DND-41 (cell line): ENCODE measurements around the gene COG5.

Experiments used
- EZH2 ChIP-seq: IDR thresholded peaks from 3 replicates; pipeline ENCODE4 v1.6.1; 2012; ENCODE audit warnings: borderline replicate concordance, low read depth, mild to moderate bottlenecking, moderate library complexity, low read length, inconsistent platforms; ENCODE audit not compliant: severe bottlenecking
- TF ChIP-seq, protein P1 (sequence below): IDR thresholded peaks from 2 replicates; pipeline ENCODE4 v1.5.1; 2012; ENCODE audit warnings: borderline replicate concordance, low read length, moderate library complexity, mild to moderate bottlenecking; ENCODE audit not compliant: poor library complexity, severe bottlenecking; ENCODE audit errors: extremely low read depth

DNA sequence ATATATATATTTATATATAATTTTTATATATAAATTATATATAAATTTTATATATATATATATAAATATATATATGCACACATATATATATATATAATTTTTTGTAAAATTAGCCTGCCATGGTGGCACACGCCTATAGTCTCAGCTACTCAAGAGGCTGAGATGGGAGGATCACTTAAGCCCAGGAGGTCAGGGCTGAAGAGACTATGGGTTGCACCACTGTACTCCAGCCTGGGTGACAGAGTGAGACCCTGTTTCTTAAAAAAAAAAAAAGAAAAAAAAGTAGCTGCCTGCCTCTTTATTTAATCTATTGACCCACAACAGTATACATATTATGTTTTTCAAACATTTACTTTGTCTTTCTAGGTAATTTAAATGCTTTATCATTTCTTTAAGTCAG lies 35.5 kb upstream of the COG5 start:
- TF ChIP-seq EZH2 = no peak
- TF ChIP-seq, protein P1, sequence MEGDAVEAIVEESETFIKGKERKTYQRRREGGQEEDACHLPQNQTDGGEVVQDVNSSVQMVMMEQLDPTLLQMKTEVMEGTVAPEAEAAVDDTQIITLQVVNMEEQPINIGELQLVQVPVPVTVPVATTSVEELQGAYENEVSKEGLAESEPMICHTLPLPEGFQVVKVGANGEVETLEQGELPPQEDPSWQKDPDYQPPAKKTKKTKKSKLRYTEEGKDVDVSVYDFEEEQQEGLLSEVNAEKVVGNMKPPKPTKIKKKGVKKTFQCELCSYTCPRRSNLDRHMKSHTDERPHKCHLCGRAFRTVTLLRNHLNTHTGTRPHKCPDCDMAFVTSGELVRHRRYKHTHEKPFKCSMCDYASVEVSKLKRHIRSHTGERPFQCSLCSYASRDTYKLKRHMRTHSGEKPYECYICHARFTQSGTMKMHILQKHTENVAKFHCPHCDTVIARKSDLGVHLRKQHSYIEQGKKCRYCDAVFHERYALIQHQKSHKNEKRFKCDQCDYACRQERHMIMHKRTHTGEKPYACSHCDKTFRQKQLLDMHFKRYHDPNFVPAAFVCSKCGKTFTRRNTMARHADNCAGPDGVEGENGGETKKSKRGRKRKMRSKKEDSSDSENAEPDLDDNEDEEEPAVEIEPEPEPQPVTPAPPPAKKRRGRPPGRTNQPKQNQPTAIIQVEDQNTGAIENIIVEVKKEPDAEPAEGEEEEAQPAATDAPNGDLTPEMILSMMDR = no peak
